GM23248 (cell line): ENCODE results near the gene KIR3DL2.

ENCODE experiments used
- EZH2 ChIP-seq: fragments of 200-600 bp; sonication (generic); IDR thresholded peaks from 2 replicates; pipeline ENCODE4 v1.6.1; 2018; ENCODE audit warnings: antibody characterized with exemption, mild to moderate bottlenecking; ENCODE audit not compliant: insufficient read depth, poor library complexity, severe bottlenecking
- EZH2phosphoT487 ChIP-seq: fragments of 200-600 bp; sonication (generic); IDR thresholded peaks from 2 replicates; pipeline ENCODE4 v1.6.1; 2018; ENCODE audit warnings: antibody characterized with exemption, moderate library complexity, mild to moderate bottlenecking, low read depth; ENCODE audit not compliant: insufficient read depth

- TF ChIP-seq EZH2phosphoT487 (no peak), EZH2 (no peak)
These were observed 45.7 kb upstream of the KIR3DL2 start for GRCh38 chr19:54804571-54804970.
